ENCODE data around the gene TGM6. TPM values are rescaled to one million over a fixed set of nuclear protein-coding genes. Genes with fewer than 3 reads are reported as not detected.

Gene TGM6
- total and polyA plus RNA-seq, 9 of the 15 experiments (the other 6 are each of a cell fraction or from before 2014, with no cell fraction given): not detected

GRCh38 chr20:2341336-2341735 lies 39.4 kb upstream of the TGM6 start:
- CTCF ChIA-PET (ENCODE audit: low intra/inter-chr PET ratio): no interaction called here
- POLR2A ChIA-PET: interaction anchor here (0.8 kb wide), 1 partner anchor 180 kb away, joined by 3 read pairs; no protein-coding TSS in a partner anchor
- intact Hi-C loops (cut with micrococcal nuclease): no loop called here
- no peaks in the 10 kb centered on the region for H3K9me1 ChIP-seq (ENCODE audit: control insufficient read depth, insufficient read depth, low read length)
- no peaks in the 10 kb centered on the region for H3K9me3 ChIP-seq (replicated peaks; ENCODE audit: control insufficient read depth, insufficient read depth, low read depth, low read length)
- TF ChIP-seq ZFP30 (CRISPR knock-in tag; IDR thresholded peaks at IDR 0.05; ENCODE audit: borderline replicate concordance) (no peak), POLR3G (IDR thresholded peaks at IDR 0.05; ENCODE audit: extremely low read depth, insufficient read length, insufficient replicate concordance) (no peak), ETV6 (IDR thresholded peaks at IDR 0.05; ENCODE audit: borderline replicate concordance in 1 of 2, low read depth in 2 of 2, low read length in 1 of 2) (no peak), ETV6 (CRISPR knock-in tag; IDR thresholded peaks at IDR 0.05; ENCODE audit: borderline replicate concordance) (no peak), MAX (CRISPR knock-in tag; IDR thresholded peaks at IDR 0.05) (no peak), ZNF41 (CRISPR knock-in tag; conservative IDR thresholded peaks at IDR 0.05) (no peak), ATF7 (IDR thresholded peaks at IDR 0.05) (no peak), MED1 (CRISPR knock-in tag; IDR thresholded peaks at IDR 0.05; ENCODE audit: borderline replicate concordance) (no peak), SREBF2 (CRISPR knock-in tag; IDR thresholded peaks at IDR 0.05) (no peak), L3MBTL2 (IDR thresholded peaks at IDR 0.05) (no peak), MLX (CRISPR knock-in tag; conservative IDR thresholded peaks at IDR 0.05) (no peak), ZNF644 (tag; IDR thresholded peaks at IDR 0.05; ENCODE audit: low read depth) (no peak), KAT8 (IDR thresholded peaks at IDR 0.05; ENCODE audit: low read depth) (no peak), GTF2F1 (IDR thresholded peaks at IDR 0.05; ENCODE audit: low read depth, low read length) (no peak)
- DNase-seq (ENCODE audit: extremely low read depth in 1 of 4, low spot score in 3 of 4) (no peak), ATAC-seq (0 out of 3 replicates have a peak, but pooled peaks have one; percentile 56), FAIRE-seq (no peak)
- H3K4me1 ChIP-seq (replicated peaks in 1 of 2; ENCODE audit: control insufficient read depth in 2 of 2, insufficient read depth in 2 of 2, low read length in 2 of 2): no peaks in the 10 kb centered on the region; a peak in 1 of 5 replicates
- no peaks in the 10 kb centered on the region for H4K20me1 ChIP-seq (replicated peaks; ENCODE audit: control insufficient read depth, insufficient read depth, low read length)
- in situ Hi-C loops (cut with MboI): loop anchor here (5.0 kb wide), 1 partner anchor 129 kb away; no protein-coding TSS in a partner anchor
- no peak overlapping the region for H3K27ac ChIP-seq (ENCODE audit: extremely low read depth, low read depth, low read length)
- BruUV-seq (replicated peaks): no TSS peak
- H3K79me2 ChIP-seq (ENCODE audit: control insufficient read depth, insufficient read depth, low read length): no peaks in the 10 kb centered on the region
- no peak overlapping the region for H2AFZ ChIP-seq (ENCODE audit: low read depth, low read length)
- peaks cover 2 to 21% of the 10 kb centered on the region in 2 experiments; a peak in 3 of 5 replicates for H3K27me3 ChIP-seq (ENCODE audit: control insufficient read depth in 2 of 2, insufficient read depth in 2 of 2, low read length in 2 of 2)
- no peak overlapping the region for H3K4me3 ChIP-seq
- 2% methylated on average over 7 of the region's 7 CpGs for WGBS (ENCODE audit: insufficient coverage, low coverage, missing lambda C conversion rate)
- no peak overlapping the region for H3K9ac ChIP-seq (ENCODE audit: insufficient read depth in 1 of 2, low read depth in 2 of 2, low read length in 2 of 2)
- no peak overlapping the region for H3K4me2 ChIP-seq (ENCODE audit: insufficient read depth, low read length)
- H3K36me3 ChIP-seq (ENCODE audit: control insufficient read depth, insufficient read depth, low read length): no peaks in the 10 kb centered on the region

All from K562 (cell line).